GM12873 (cell line): ENCODE measurements around the gene PLEKHB1.

ENCODE experiments used
- TF ChIP-seq, protein P1 (sequence below): IDR thresholded peaks from 2 replicates; pipeline ENCODE4 v1.5.1; 2012; ENCODE audit warnings: low read depth, mild to moderate bottlenecking, moderate library complexity, low read length, control low read depth; ENCODE audit not compliant: insufficient read depth; ENCODE audit errors: missing control alignments

Gene PLEKHB1, protein sequence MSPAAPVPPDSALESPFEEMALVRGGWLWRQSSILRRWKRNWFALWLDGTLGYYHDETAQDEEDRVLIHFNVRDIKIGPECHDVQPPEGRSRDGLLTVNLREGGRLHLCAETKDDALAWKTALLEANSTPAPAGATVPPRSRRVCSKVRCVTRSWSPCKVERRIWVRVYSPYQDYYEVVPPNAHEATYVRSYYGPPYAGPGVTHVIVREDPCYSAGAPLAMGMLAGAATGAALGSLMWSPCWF

DNA sequence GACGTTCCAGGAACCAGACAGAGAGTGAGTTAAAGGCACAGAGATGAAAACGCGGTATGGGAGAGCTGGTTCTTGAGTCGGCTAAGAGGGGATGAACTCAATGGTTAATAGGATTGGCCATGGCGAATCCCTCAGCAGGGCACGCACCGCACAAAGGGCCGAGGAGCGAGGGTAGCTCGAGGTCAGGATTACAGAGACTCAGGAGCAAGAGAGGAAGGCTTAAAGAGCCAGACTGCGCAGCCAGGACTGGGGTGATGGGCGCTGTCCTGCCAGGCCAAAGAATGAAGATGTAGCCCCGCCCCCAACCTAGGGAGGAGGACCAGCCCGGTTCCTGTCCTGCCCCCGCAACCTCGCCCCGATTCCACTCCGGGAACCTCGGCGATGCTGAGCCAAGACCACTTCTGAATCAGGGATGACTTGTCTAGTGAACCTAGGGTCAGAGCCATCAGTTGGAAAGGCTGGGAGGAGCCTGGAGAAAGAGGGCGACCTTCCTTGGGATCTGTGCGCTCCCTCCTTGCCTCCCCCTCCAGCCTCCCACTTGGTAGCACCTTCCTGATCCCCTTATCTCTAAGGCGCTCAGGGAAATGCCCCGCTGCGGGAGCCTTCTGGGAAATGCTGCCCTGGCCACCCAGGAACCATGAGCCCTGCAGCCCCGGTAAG is at the start of gene PLEKHB1:
TSS of gene PLEKHB1 (plus strand) at position 610 of the 660 bp plus-strand sequence. CDS start at position 638, 28 bp downstream.
- TF ChIP-seq, protein P1, sequence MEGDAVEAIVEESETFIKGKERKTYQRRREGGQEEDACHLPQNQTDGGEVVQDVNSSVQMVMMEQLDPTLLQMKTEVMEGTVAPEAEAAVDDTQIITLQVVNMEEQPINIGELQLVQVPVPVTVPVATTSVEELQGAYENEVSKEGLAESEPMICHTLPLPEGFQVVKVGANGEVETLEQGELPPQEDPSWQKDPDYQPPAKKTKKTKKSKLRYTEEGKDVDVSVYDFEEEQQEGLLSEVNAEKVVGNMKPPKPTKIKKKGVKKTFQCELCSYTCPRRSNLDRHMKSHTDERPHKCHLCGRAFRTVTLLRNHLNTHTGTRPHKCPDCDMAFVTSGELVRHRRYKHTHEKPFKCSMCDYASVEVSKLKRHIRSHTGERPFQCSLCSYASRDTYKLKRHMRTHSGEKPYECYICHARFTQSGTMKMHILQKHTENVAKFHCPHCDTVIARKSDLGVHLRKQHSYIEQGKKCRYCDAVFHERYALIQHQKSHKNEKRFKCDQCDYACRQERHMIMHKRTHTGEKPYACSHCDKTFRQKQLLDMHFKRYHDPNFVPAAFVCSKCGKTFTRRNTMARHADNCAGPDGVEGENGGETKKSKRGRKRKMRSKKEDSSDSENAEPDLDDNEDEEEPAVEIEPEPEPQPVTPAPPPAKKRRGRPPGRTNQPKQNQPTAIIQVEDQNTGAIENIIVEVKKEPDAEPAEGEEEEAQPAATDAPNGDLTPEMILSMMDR = no peak

DNA sequence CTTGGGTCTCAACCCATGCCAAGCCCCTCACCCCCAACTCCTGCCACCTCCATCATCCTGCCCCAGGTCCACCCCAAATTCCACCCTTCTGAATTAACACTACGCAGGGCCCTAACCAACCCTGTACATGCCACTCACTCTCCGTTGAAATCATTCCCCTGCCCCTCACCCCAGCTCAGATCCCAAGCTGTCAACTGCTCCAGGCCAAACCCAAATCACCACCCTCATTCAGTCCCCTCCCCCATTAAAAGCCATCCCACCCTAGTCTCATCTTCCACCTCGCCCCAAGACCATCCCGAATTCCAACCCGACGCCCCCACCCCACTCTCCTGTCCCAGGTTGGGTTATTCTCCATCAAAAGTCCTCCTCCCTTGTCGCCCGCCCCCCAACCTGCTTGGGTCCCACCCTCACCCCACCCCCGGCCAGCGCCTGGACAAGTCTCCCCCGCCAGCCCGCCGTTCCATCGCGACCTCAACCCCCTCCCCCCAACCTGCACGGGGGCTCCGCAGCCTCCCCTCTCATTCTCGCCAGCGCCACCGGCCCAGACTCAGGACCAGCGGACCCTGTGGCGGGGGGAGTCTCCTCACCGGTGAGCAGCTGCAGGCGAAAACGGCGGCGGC is 48.9 kb upstream of the PLEKHB1 start:
- TF ChIP-seq, protein P1 = no peak

GRCh38 chr11:73597956-73598718 is 48.2 kb upstream of the PLEKHB1 start, which contains the start of gene FAM168A:
TSS of gene FAM168A (minus strand) at chr11:73598112. CDS start at chr11:73468474, 129,638 bp downstream.
- TF ChIP-seq, protein P1 = peak; percentile 23

DNA sequence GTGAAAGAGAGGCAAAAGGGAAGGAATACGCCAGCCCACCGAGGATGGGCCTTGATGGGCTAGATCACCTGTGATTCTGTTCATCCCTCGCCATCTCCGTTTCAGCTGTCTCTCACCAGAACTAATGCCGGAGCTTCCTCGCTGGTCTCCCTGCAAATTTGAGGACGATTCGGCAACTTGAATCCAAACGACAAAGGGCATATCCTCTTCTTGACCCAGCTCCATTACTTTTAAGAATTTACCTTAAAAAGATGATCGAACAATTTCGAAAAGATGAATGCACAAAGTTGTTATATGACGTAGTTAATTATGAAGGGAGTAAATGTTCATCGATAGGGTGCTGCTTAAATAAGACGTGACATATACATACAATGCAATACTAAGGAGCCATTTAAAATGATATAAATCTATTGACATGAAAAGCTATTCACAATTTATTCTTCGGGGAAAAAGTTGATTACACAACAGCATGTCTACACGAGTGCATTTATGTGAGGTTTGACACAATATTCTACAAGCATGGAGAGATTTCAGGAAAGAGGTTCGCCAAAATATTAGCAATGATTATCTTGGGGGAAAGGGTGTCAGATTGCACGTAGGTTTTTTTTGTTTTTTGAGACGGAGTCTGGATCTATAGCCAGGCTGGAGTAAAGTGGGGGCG is 47.5 kb upstream of the PLEKHB1 start:
- TF ChIP-seq, protein P1 = no peak

GRCh38 chr11:73612601-73613140 is 33.7 kb upstream of the PLEKHB1 start:
- TF ChIP-seq, protein P1 = no peak

- TF ChIP-seq, protein P1 = no peak
Measured at GRCh38 chr11:73614591-73614990, 31.8 kb upstream of the PLEKHB1 start.
